ENCODE results near the gene COQ4.

GRCh38 chr9:128337936-128338335 lies 15.3 kb downstream of the COQ4 start:
- TF ChIP-seq, protein P1, sequence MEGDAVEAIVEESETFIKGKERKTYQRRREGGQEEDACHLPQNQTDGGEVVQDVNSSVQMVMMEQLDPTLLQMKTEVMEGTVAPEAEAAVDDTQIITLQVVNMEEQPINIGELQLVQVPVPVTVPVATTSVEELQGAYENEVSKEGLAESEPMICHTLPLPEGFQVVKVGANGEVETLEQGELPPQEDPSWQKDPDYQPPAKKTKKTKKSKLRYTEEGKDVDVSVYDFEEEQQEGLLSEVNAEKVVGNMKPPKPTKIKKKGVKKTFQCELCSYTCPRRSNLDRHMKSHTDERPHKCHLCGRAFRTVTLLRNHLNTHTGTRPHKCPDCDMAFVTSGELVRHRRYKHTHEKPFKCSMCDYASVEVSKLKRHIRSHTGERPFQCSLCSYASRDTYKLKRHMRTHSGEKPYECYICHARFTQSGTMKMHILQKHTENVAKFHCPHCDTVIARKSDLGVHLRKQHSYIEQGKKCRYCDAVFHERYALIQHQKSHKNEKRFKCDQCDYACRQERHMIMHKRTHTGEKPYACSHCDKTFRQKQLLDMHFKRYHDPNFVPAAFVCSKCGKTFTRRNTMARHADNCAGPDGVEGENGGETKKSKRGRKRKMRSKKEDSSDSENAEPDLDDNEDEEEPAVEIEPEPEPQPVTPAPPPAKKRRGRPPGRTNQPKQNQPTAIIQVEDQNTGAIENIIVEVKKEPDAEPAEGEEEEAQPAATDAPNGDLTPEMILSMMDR (IDR thresholded peaks at IDR 0.05), result no peak
- no peak for TF ChIP-seq EZH2 (IDR thresholded peaks at IDR 0.05)
- no peak for TF ChIP-seq EZH2phosphoT487 (IDR thresholded peaks at IDR 0.05)
